Mammary epithelial cell (primary cell): ENCODE data around the gene KDM6B.

ENCODE experiments used
- EZH2 ChIP-seq: IDR thresholded peaks from 2 replicates; pipeline ENCODE4 v1.6.1; 2012; ENCODE audit warnings: low read length, inconsistent platforms, borderline replicate concordance
- TF ChIP-seq, protein P1 (sequence below), 2 donors: IDR thresholded peaks in 1 of 2; conservative IDR thresholded peaks in 1 of 2; 2 replicates each; pipeline ENCODE4 v1.5.1; 2011 to 2012; ENCODE audit warnings: inconsistent platforms in 2 of 2, low read length in 2 of 2, mild to moderate bottlenecking in 2 of 2, control low read depth in 1 of 2, low read depth in 1 of 2; ENCODE audit not compliant: insufficient read depth in 1 of 2; ENCODE audit errors: extremely low read depth in 1 of 2

- TF ChIP-seq, protein P1, sequence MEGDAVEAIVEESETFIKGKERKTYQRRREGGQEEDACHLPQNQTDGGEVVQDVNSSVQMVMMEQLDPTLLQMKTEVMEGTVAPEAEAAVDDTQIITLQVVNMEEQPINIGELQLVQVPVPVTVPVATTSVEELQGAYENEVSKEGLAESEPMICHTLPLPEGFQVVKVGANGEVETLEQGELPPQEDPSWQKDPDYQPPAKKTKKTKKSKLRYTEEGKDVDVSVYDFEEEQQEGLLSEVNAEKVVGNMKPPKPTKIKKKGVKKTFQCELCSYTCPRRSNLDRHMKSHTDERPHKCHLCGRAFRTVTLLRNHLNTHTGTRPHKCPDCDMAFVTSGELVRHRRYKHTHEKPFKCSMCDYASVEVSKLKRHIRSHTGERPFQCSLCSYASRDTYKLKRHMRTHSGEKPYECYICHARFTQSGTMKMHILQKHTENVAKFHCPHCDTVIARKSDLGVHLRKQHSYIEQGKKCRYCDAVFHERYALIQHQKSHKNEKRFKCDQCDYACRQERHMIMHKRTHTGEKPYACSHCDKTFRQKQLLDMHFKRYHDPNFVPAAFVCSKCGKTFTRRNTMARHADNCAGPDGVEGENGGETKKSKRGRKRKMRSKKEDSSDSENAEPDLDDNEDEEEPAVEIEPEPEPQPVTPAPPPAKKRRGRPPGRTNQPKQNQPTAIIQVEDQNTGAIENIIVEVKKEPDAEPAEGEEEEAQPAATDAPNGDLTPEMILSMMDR (conservative IDR thresholded peaks at IDR 0.05 in 1 of 2, IDR thresholded peaks at IDR 0.05 in 1 of 2; ENCODE audit: extremely low read depth in 1 of 2, insufficient read depth in 1 of 2, low read depth in 1 of 2, low read length in 2 of 2) = no peak
- TF ChIP-seq EZH2 = no peak
These were observed 48.1 kb downstream of the KDM6B start for GRCh38 chr17:7882068-7882467.
